Cardiac muscle cell (in vitro differentiated cells and primary cell): ENCODE data around the gene NOX3. TPM values are rescaled to one million over a fixed set of nuclear protein-coding genes. Genes with fewer than 3 reads are reported as not detected.

Experiments used
- DNase-seq, 2 donors: peaks; one replicate each; pipeline versions ENCODE4 v3.0.0 to v3.0.0-alpha.2; 2010 to 2017; ENCODE audit warnings: low read depth in 1 of 2, low spot score in 1 of 2
- H3K27ac ChIP-seq: fragments of 200-600 bp; sonication (generic); 2 replicates; pipeline ENCODE4 v1.5.1; 2016
- H3K27me3 ChIP-seq: fragments of 200-600 bp; sonication (generic); 2 replicates; pipeline ENCODE4 v1.6.0; 2016; ENCODE audit warnings: control low read depth
- H3K36me3 ChIP-seq: fragments of 200-600 bp; sonication (generic); 2 replicates; pipeline ENCODE4 v1.5.1; 2016; ENCODE audit warnings: control low read depth
- H3K4me1 ChIP-seq: fragments of 200-600 bp; sonication (generic); 2 replicates; pipeline ENCODE4 v1.8.1; 2017; ENCODE audit warnings: low read depth, mild to moderate bottlenecking, mixed run types
- H3K4me3 ChIP-seq: fragments of 200-600 bp; sonication (generic); 2 replicates; pipeline ENCODE4 v1.5.1; 2016; ENCODE audit warnings: mild to moderate bottlenecking
- H3K9me3 ChIP-seq: fragments of 200-600 bp; sonication (generic); 2 replicates; pipeline ENCODE4 v1.5.1; 2017; ENCODE audit warnings: low read depth, mild to moderate bottlenecking, control low read depth
- polyA plus RNA-seq: library from polyadenylated mRNA; unstranded; fragments of >200 nt; fragmentation: Nextera tagmentation; extraction: Ambion mirVana; gene quantifications from 2 replicates; pipeline ENCODE4 v1.2.1, GENCODE V29; 2016
- total RNA-seq: library from RNA; depleted of rRNA; stranded (reverse); fragments of >200 nt; gene quantifications from 2 replicates; pipeline ENCODE4 v1.2.3, GENCODE V29; 2016
- TF ChIP-seq, protein P1 (sequence below): IDR thresholded peaks from 2 replicates; pipeline ENCODE4 v1.5.1; 2012; ENCODE audit warnings: low read depth, mild to moderate bottlenecking, low read length

Gene NOX3
- total and polyA plus RNA-seq, 2 experiments from 2014 or later, result not detected

DNA sequence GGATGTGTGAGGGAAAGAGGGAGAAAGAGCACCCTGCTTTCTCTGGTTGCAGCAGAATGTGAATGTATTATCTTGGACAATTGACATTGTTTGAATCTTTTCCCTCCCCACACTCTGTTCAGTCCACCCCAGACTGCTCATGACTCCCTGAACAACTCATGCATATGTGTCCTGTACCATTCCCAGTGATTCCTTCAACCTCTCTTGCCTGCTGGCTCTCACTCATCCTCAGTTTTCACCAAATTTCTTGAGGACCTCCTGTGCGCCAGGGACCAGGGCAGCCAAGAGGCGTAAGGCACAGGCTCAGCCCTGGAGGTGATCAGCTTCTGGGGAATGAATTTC lies 5.4 kb downstream of the NOX3 start:
- H3K36me3 ChIP-seq, result no peaks in the 10 kb centered on the region
- no peaks in the 10 kb centered on the region for H3K27me3 ChIP-seq
- TF ChIP-seq, protein P1, sequence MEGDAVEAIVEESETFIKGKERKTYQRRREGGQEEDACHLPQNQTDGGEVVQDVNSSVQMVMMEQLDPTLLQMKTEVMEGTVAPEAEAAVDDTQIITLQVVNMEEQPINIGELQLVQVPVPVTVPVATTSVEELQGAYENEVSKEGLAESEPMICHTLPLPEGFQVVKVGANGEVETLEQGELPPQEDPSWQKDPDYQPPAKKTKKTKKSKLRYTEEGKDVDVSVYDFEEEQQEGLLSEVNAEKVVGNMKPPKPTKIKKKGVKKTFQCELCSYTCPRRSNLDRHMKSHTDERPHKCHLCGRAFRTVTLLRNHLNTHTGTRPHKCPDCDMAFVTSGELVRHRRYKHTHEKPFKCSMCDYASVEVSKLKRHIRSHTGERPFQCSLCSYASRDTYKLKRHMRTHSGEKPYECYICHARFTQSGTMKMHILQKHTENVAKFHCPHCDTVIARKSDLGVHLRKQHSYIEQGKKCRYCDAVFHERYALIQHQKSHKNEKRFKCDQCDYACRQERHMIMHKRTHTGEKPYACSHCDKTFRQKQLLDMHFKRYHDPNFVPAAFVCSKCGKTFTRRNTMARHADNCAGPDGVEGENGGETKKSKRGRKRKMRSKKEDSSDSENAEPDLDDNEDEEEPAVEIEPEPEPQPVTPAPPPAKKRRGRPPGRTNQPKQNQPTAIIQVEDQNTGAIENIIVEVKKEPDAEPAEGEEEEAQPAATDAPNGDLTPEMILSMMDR, result no peak
- peaks cover 10% of the 10 kb centered on the region for H3K4me1 ChIP-seq
- H3K27ac ChIP-seq, result no peak overlapping the region
- H3K4me3 ChIP-seq, result no peak overlapping the region
- no peak for DNase-seq
- H3K9me3 ChIP-seq, result no peaks in the 10 kb centered on the region

DNA sequence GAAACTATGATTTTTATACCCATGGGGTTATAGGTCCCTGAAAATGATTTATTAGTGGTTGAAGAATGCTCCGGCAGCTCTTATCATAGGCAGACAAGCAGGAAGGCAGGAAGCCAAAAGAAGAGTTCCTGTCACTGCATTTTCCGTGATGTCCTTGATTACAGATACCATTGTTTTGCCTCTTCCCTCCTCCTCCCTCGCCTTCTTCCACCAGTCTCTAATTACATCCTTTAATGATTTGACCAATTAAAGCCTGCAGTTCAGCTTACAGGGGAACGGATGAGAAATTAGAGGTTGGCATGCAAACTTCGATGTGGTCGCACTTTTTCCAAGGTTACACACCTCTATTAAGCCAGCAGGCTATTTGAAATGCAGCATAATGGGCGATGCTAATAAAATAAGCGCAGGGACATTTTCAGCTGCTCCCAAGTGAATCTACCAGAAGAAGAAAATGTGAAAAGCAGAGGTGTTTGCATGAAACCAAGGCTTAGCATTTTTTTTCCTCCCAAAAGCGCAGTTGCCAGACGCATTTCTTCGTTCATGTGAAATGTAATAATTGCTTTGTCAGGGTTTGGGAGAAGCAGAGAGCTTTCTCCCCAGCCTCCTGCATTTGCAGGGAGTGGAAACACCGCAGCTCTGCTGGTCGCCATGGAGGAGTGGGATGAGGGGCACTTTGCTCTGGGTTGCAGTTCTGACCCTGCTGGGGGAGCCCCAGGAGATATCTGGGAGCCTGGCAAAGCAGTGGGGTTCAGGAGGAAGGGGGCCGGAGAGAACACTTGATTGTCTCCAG lies 6.0 kb downstream of the NOX3 start:
- H3K36me3 ChIP-seq, result no peaks in the 10 kb centered on the region
- DNase-seq, result no peak
- no peaks in the 10 kb centered on the region for H3K27me3 ChIP-seq
- H3K27ac ChIP-seq, result no peak overlapping the region
- H3K4me1 ChIP-seq, result peaks cover 10% of the 10 kb centered on the region
- no peaks in the 10 kb centered on the region for H3K9me3 ChIP-seq
- TF ChIP-seq, protein P1, result no peak
- no peak overlapping the region for H3K4me3 ChIP-seq

DNA sequence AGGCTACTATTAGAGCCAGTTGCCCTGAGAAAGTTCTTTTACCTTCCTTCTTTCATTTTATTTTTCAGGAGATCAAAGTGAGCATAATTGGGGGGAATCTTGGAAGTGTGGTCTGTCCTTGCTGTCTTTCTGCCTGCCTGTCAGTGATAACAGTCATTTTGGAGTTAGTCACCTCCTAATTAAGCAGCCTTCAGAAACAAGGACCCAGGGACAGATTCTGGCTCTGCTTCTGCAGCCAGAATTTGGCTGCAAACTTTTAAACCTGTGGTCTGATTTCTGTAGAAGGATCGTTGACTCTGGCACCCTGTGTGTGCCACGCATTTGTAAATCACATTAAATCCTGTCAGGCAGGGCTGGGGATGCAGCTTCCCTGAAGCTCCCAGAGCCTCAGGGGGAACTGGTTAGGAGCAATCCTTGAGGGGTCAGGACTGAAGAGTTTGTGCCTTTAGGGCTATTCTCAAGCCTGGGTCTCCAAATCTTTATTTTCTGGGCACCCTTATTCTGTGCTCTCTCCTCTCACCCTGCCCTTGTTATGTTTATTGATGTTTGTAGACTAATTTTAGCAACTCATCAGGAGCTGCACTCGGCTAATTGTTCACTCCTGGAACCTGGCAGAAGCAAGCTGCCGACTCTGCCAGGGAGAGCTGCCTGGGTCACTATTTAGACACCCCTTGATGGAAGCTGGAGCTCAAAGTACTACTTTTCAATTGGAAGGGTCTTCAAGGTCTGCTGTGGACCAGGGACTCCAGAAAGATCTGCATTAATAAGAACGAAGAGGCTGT lies 6.8 kb downstream of the NOX3 start:
- Histone ChIP-seq H3K9me3 (no peaks in the 10 kb centered on the region), H3K4me1 (peaks cover 10% of the 10 kb centered on the region), H3K36me3 (no peaks in the 10 kb centered on the region), H3K27ac (no peak overlapping the region), H3K4me3 (no peak overlapping the region), H3K27me3 (no peaks in the 10 kb centered on the region)
- no peak for DNase-seq
- TF ChIP-seq, protein P1, result no peak

DNA sequence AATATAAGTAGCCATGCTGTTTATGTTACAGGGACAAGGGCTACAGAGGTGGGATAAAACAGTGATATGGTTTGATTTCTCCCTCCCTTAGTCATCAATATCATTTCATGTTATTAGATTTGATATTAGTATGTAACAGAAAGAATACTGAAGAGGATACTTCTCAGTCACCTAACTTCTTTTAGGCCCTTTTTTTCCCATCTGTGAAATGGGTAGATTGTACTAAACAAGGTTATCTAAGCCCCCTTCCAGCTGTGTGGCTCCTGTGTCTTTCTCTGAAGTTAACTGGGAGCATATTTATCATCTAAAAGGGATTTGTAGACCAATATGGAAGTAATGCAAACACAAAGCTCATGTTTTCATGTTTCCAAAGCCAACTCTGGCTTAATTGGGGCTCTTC lies 7.7 kb downstream of the NOX3 start:
- no peak for DNase-seq
- H3K27ac ChIP-seq, result no peak overlapping the region
- H3K4me1 ChIP-seq, result peaks cover 10% of the 10 kb centered on the region
- H3K27me3 ChIP-seq, result no peaks in the 10 kb centered on the region
- no peaks in the 10 kb centered on the region for H3K36me3 ChIP-seq
- TF ChIP-seq, protein P1, result no peak
- no peaks in the 10 kb centered on the region for H3K9me3 ChIP-seq
- H3K4me3 ChIP-seq, result no peak overlapping the region

DNA sequence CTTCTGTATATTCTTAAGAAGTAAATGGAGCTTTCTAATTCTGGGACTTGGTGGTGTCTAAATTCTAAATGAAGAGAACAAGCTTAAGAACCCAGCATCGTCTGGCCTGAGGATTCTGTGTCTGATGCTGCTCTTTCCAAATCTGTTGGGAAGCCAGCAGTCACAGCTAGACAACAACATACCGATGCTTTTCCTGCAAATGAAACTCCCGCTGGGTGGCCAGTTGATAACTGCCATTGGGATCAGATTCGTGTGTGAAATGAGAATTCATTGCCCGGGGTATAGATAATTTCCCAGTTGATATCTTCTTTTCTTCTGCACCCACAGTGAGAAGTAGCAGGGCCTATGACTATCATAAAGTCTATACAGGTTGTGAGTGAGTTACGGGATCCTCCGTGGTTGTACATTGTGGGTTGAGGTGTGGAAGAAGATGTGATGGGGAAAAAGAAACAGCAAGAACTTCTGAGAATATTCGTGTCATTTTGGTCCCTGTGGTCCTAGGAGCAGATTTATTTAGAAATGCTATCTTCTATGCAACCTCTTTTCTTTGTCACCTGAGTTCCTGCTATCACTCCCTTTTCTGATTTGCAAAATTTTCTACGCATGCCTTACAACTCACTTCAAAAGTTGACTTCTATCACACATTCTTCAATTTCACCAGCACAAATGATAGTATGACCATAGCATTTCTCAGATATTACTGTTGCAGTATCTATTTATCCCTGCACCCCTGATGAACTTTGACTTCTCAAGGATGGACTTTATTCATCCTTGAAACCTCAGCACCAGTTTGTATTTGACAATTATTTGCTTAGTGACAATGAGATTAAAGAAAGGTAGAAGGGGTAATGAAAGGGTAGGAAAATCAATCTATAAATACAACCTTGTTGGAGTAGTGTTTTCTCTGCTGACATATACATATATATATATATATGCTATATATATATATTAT lies 10.4 kb downstream of the NOX3 start:
- Histone ChIP-seq H3K27ac (no peak overlapping the region), H3K9me3 (no peaks in the 10 kb centered on the region), H3K4me1 (peaks cover 10% of the 10 kb centered on the region), H3K27me3 (no peaks in the 10 kb centered on the region), H3K4me3 (no peak overlapping the region), H3K36me3 (no peaks in the 10 kb centered on the region)
- no peak for DNase-seq
- TF ChIP-seq, protein P1, result no peak
